Lower lobe of right lung (tissue), 2 donors: ENCODE data around the gene LRFN3. TPM values are rescaled to one million over a fixed set of nuclear protein-coding genes. Genes with fewer than 3 reads are reported as not detected.
A peak's percentile ranks its signal among the peaks of the same experiment; 100 is the strongest.

Experiments
- ATAC-seq, 2 donors: fragments of 200-7000 bp; cut with Tn5 transposase; one replicate each; pipeline ENCODE4 v1.9.1; 2020 to 2022; ENCODE audit warnings: mild to moderate bottlenecking in 2 of 2, moderate library complexity in 2 of 2
- DNase-seq: peaks from one replicate; pipeline ENCODE4 v3.0.0-alpha.2; 2020
- H3K27ac ChIP-seq: fragments of 200-600 bp; one replicate; pipeline ENCODE4 v1.8.0; 2022
- H3K27me3 ChIP-seq: fragments of 200-600 bp; one replicate; pipeline ENCODE4 v1.8.0; 2022; ENCODE audit warnings: low read depth
- H3K36me3 ChIP-seq: fragments of 200-600 bp; one replicate; pipeline ENCODE4 v1.8.0; 2022; ENCODE audit warnings: mild to moderate bottlenecking
- H3K4me1 ChIP-seq: fragments of 200-600 bp; one replicate; pipeline ENCODE4 v1.8.0; 2022
- H3K4me3 ChIP-seq: fragments of 200-600 bp; one replicate; pipeline ENCODE4 v1.8.0; 2022; ENCODE audit warnings: mild to moderate bottlenecking
- H3K9me3 ChIP-seq: fragments of 200-600 bp; one replicate; pipeline ENCODE4 v1.8.0; 2022
- CTCF ChIP-seq: fragments of 200-600 bp; IDR thresholded peaks from one replicate; pipeline ENCODE4 v1.8.0; 2022; ENCODE audit warnings: antibody characterized with exemption, mild to moderate bottlenecking
- intact Hi-C: fragments of 100-400 bp; cut with DNase I; formaldehyde crosslinking; loops from one replicate; pipeline ENCODE4 v1.11.0; 2022
- total RNA-seq: library from RNA; stranded (reverse); fragmentation: NEBNext Ultra II Directional; extraction: Animal tissue kit (Norgen Biotek cat#: 25700); gene quantifications from one replicate; pipeline ENCODE4 v1.2.1, GENCODE V29; 2021
- donor health status: DM: no; HTN: yes; CAD: no; lungs with severe emphysema.

The LRFN3 gene
- total RNA-seq, 1 donor from 2014 or later, result 14.6 TPM

- H3K27ac ChIP-seq, result peak overlapping the region; percentile 73
- no peak for ATAC-seq
- no peaks in the 10 kb centered on the region for H3K9me3 ChIP-seq
- H3K4me1 ChIP-seq, result peaks cover 38% of the 10 kb centered on the region
- peak overlapping the region; percentile 40 for H3K4me3 ChIP-seq
- intact Hi-C loops, result no loop called here
- no peak for TF ChIP-seq CTCF
- H3K27me3 ChIP-seq, result no peaks in the 10 kb centered on the region
- H3K36me3 ChIP-seq, result no peaks in the 10 kb centered on the region
- DNase-seq, result no peak
Measured at GRCh38 chr19:35904311-35905068, 31.7 kb upstream of the LRFN3 start.

- H3K27ac ChIP-seq, result peak overlapping the region; percentile 33
Measured at GRCh38 chr19:35905178-35905727, 30.9 kb upstream of the LRFN3 start.

GRCh38 chr19:35907377-35907745 lies 28.8 kb upstream of the LRFN3 start:
- H3K27ac ChIP-seq, result peak overlapping the region; percentile 85
- DNase-seq, result peak; percentile 46

More at GRCh38 chr19:35905178-35905727, 30.9 kb upstream of the LRFN3 start:
- TF ChIP-seq CTCF, result no peak
- intact Hi-C loops, result no loop called here
- DNase-seq (no peak), ATAC-seq (no peak)
- Histone ChIP-seq H3K4me3 (peak overlapping the region; percentile 2), H3K4me1 (peaks cover 41% of the 10 kb centered on the region), H3K27me3 (no peaks in the 10 kb centered on the region), H3K36me3 (no peaks in the 10 kb centered on the region), H3K9me3 (no peaks in the 10 kb centered on the region)

GRCh38 chr19:35908010-35908441 lies 28.1 kb upstream of the LRFN3 start, which contains the start of gene TYROBP:
Gene TYROBP, minus strand, starts transcription at chr19:35908295. Its CDS starts 67 bp downstream, at chr19:35908228.
- no peaks in the 10 kb centered on the region for H3K36me3 ChIP-seq
- H3K27me3 ChIP-seq, result peaks cover 4% of the 10 kb centered on the region
- H3K4me1 ChIP-seq, result peaks cover 22% of the 10 kb centered on the region
- H3K4me3 ChIP-seq, result peak within 1 kb of the TSS; percentile 52
- H3K9me3 ChIP-seq, result no peaks in the 10 kb centered on the region
- peak within 1 kb of the TSS; percentile 85 for H3K27ac ChIP-seq
- peak; percentile 79 for DNase-seq
- ATAC-seq, result peak; percentile 61 to 69
- intact Hi-C loops, result no loop called here
- TF ChIP-seq CTCF, result no peak

More at GRCh38 chr19:35907377-35907745, 28.8 kb upstream of the LRFN3 start:
- H3K4me3 ChIP-seq, result peak overlapping the region; percentile 52
- no peaks in the 10 kb centered on the region for H3K27me3 ChIP-seq
- no peaks in the 10 kb centered on the region for H3K36me3 ChIP-seq
- H3K4me1 ChIP-seq, result peaks cover 28% of the 10 kb centered on the region
- no peaks in the 10 kb centered on the region for H3K9me3 ChIP-seq
- intact Hi-C loops, result no loop called here
- ATAC-seq, result no peak
- no peak for TF ChIP-seq CTCF

GRCh38 chr19:35908973-35909683 lies 27.0 kb upstream of the LRFN3 start:
- no peaks in the 10 kb centered on the region for H3K36me3 ChIP-seq
- H3K9me3 ChIP-seq, result no peaks in the 10 kb centered on the region
- peak overlapping the region; percentile 85 for H3K27ac ChIP-seq
- ATAC-seq (peak; percentile 85 to 94), DNase-seq (peak; percentile 93)
- intact Hi-C loops, result no loop called here
- no peak for TF ChIP-seq CTCF
- H3K27me3 ChIP-seq, result peaks cover 4% of the 10 kb centered on the region
- H3K4me3 ChIP-seq, result peak overlapping the region; percentile 52
- peaks cover 12% of the 10 kb centered on the region for H3K4me1 ChIP-seq
